Astrocyte (in vitro differentiated cells and primary cell): ENCODE data around the gene MAP7.

Experiments used
- CTCF ChIP-seq: IDR thresholded peaks from 2 replicates; pipeline ENCODE4 v1.5.1; 2011; ENCODE audit warnings: low read depth, mild to moderate bottlenecking, inconsistent platforms, low read length, moderate library complexity; ENCODE audit not compliant: insufficient read depth
- EZH2 ChIP-seq: IDR thresholded peaks from 2 replicates; pipeline ENCODE4 v1.6.1; 2012; ENCODE audit warnings: mild to moderate bottlenecking, low read length, inconsistent platforms; ENCODE audit not compliant: insufficient read depth

GRCh38 chr6:136510299-136510698 lies 39.9 kb downstream of the MAP7 start:
- TF ChIP-seq CTCF (no peak), EZH2 (no peak)
